ENCODE measurements around the gene TRABD2A. TPM values are rescaled to one million over a fixed set of nuclear protein-coding genes. Genes with fewer than 3 reads are reported as not detected.
A peak's percentile ranks its signal among the peaks of the same experiment; 100 is the strongest.

The TRABD2A gene
- total RNA-seq, 1 experiment from 2014 or later, result 4.6 TPM

DNA sequence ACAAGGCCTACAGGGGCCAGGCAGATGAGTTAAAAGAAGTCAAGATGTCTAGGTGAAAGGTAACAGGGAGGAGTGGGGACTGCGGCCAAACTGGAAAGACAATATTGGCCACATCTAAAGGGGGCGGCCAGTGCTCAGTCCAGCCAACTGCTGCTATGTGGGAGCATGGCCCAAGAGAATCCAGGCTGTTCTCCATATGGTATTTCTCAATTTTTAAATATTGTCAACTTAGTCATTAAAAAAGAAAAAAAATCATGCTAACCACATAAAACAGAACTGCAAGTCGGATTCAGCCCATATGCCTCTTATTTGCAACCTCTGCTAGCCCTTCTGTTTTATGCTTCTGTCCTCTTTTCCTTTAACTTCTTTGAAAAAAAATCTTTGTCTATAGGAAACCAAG lies 14.8 kb downstream of the TRABD2A start:
- ChIA-PET RAD21 (ENCODE audit: low non-redundant PET in 1 of 2, low total read pairs in 2 of 2, uncharacterized antibody in 2 of 2, unreplicated experiment in 2 of 2) (no interaction called here), POLR2A (no interaction called here), CTCF (interaction anchor here (1.5 kb wide), 1 partner anchor 60 kb away, joined by 4 read pairs; no protein-coding TSS in a partner anchor)
- no peaks in the 10 kb centered on the region for H3K79me2 ChIP-seq (ENCODE audit: insufficient read depth, low read length)
- no peak for TF ChIP-seq TCF7L2 (IDR thresholded peaks at IDR 0.05; ENCODE audit: borderline replicate concordance, extremely low read depth, insufficient read depth, insufficient read length)
- TF ChIP-seq, protein P1, sequence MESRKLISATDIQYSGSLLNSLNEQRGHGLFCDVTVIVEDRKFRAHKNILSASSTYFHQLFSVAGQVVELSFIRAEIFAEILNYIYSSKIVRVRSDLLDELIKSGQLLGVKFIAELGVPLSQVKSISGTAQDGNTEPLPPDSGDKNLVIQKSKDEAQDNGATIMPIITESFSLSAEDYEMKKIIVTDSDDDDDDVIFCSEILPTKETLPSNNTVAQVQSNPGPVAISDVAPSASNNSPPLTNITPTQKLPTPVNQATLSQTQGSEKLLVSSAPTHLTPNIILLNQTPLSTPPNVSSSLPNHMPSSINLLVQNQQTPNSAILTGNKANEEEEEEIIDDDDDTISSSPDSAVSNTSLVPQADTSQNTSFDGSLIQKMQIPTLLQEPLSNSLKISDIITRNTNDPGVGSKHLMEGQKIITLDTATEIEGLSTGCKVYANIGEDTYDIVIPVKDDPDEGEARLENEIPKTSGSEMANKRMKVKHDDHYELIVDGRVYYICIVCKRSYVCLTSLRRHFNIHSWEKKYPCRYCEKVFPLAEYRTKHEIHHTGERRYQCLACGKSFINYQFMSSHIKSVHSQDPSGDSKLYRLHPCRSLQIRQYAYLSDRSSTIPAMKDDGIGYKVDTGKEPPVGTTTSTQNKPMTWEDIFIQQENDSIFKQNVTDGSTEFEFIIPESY (IDR thresholded peaks at IDR 0.05; ENCODE audit: extremely low read depth, insufficient replicate concordance, low read length), result no peak
- TF ChIP-seq CEBPB (IDR thresholded peaks at IDR 0.05; ENCODE audit: low read depth), result no peak
- TF ChIP-seq POLR2A (IDR thresholded peaks at IDR 0.05; ENCODE audit: borderline replicate concordance, extremely low read depth, insufficient read depth, insufficient read length), result no peak
- TF ChIP-seq YY1 (IDR thresholded peaks at IDR 0.05; ENCODE audit: extremely low read depth, insufficient replicate concordance, low read depth, low read length), result no peak
- no peaks in the 10 kb centered on the region for H3K27me3 ChIP-seq (ENCODE audit: insufficient read depth, low read length)
- no peaks in the 10 kb centered on the region for H3K4me1 ChIP-seq (ENCODE audit: control insufficient read depth in 1 of 2, insufficient read depth in 2 of 2, low read length in 2 of 2)
- H3K4me3 ChIP-seq (replicated peaks in 1 of 2; ENCODE audit: low read depth in 1 of 2, low read length in 2 of 2), result no peak overlapping the region
- no TSS peak for BruUV-seq (replicated peaks)
- H3K4me2 ChIP-seq (ENCODE audit: low read length), result no peak overlapping the region
- no peaks in the 10 kb centered on the region for H3K9me2 ChIP-seq (ENCODE audit: insufficient read depth)
- H2AFZ ChIP-seq (ENCODE audit: low read depth, low read length, poor library complexity, severe bottlenecking), result no peak overlapping the region
- H3K9ac ChIP-seq (ENCODE audit: low read length), result no peak overlapping the region
- DNase-seq (ENCODE audit: low read depth, low spot score) (no peak), ATAC-seq (no peak)
- H3K27ac ChIP-seq (ENCODE audit: low read depth, low read length), result no peak overlapping the region
- no peaks in the 10 kb centered on the region for H4K20me1 ChIP-seq (ENCODE audit: insufficient read depth)
- no peaks in the 10 kb centered on the region for H3K36me3 ChIP-seq (ENCODE audit: control insufficient read depth in 1 of 2, insufficient read depth in 2 of 2, low read length in 2 of 2)
- intact Hi-C loops (cut with micrococcal nuclease), result no loop called here
- no peaks in the 10 kb centered on the region for H3K9me3 ChIP-seq (ENCODE audit: control insufficient read depth in 1 of 2, insufficient read depth in 1 of 2, low read depth in 1 of 2, low read length in 2 of 2)

DNA sequence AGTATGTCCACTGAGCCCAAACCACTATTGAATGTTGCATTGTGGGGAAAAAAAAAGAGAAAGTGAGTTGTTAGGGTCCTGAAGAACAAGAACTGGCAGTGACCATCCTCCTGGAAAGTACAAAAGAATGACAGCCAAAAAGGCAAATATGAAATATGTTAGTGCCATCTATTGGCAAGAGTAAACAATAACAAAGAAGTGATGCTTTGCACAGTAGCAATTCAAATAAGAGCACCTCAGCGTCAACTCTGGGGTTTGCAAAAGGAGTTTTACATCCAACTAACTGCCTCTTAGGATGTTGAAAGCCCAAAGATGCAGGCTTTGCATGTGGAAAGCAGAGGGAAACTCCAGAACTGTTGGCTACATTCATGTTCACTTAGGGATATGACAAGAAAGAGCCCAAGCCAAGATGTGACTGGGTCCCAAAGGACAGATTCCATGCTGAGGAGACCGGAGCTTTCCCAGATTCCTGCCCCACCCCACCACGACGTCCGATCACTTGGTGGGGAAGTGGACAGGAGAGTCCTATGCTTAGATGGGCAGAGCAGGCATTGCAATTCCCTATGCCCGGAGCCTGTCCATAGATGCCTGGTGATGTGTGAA lies 15.6 kb downstream of the TRABD2A start:
- DNase-seq (ENCODE audit: low read depth, low spot score), result no peak
- H3K36me3 ChIP-seq (ENCODE audit: control insufficient read depth in 1 of 2, insufficient read depth in 2 of 2, low read length in 2 of 2), result no peaks in the 10 kb centered on the region
- no peak overlapping the region for H2AFZ ChIP-seq (ENCODE audit: low read depth, low read length, poor library complexity, severe bottlenecking)
- no peak overlapping the region for H3K27ac ChIP-seq (ENCODE audit: low read depth, low read length)
- no TSS peak for BruUV-seq (replicated peaks)
- ChIA-PET CTCF (interaction anchor here (1.5 kb wide), 1 partner anchor 60 kb away, joined by 4 read pairs; no protein-coding TSS in a partner anchor), RAD21 (ENCODE audit: low non-redundant PET in 1 of 2, low total read pairs in 2 of 2, uncharacterized antibody in 2 of 2, unreplicated experiment in 2 of 2) (no interaction called here), POLR2A (no interaction called here)
- intact Hi-C loops (cut with micrococcal nuclease), result loop anchor here (1.0 kb wide), 1 partner anchor 370 kb away; no protein-coding TSS in a partner anchor
- no peaks in the 10 kb centered on the region for H3K27me3 ChIP-seq (ENCODE audit: insufficient read depth, low read length)
- H3K4me1 ChIP-seq (ENCODE audit: control insufficient read depth in 1 of 2, insufficient read depth in 2 of 2, low read length in 2 of 2), result no peaks in the 10 kb centered on the region
- H3K4me2 ChIP-seq (ENCODE audit: low read length), result no peak overlapping the region
- no peaks in the 10 kb centered on the region for H3K9me2 ChIP-seq (ENCODE audit: insufficient read depth)
- peak; percentile 75 for ATAC-seq
- TF ChIP-seq, protein P2, sequence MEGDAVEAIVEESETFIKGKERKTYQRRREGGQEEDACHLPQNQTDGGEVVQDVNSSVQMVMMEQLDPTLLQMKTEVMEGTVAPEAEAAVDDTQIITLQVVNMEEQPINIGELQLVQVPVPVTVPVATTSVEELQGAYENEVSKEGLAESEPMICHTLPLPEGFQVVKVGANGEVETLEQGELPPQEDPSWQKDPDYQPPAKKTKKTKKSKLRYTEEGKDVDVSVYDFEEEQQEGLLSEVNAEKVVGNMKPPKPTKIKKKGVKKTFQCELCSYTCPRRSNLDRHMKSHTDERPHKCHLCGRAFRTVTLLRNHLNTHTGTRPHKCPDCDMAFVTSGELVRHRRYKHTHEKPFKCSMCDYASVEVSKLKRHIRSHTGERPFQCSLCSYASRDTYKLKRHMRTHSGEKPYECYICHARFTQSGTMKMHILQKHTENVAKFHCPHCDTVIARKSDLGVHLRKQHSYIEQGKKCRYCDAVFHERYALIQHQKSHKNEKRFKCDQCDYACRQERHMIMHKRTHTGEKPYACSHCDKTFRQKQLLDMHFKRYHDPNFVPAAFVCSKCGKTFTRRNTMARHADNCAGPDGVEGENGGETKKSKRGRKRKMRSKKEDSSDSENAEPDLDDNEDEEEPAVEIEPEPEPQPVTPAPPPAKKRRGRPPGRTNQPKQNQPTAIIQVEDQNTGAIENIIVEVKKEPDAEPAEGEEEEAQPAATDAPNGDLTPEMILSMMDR (IDR thresholded peaks at IDR 0.05 in 2 of 3, conservative IDR thresholded peaks at IDR 0.05 in 1 of 3; ENCODE audit: borderline replicate concordance in 1 of 3, insufficient read depth in 1 of 3, low read depth in 2 of 3, low read length in 2 of 3), result peak; percentile 30 to 57 (median 54); a peak in 4 of 6 replicates
- TF ChIP-seq RAD21 (IDR thresholded peaks at IDR 0.05; ENCODE audit: low read depth), result peak; percentile 77
- no peak for TF ChIP-seq POLR2A (IDR thresholded peaks at IDR 0.05; ENCODE audit: borderline replicate concordance, extremely low read depth, insufficient read depth, insufficient read length)
- no peak overlapping the region for H3K9ac ChIP-seq (ENCODE audit: low read length)
- no peaks in the 10 kb centered on the region for H4K20me1 ChIP-seq (ENCODE audit: insufficient read depth)
- H3K4me3 ChIP-seq (replicated peaks in 1 of 2; ENCODE audit: low read depth in 1 of 2, low read length in 2 of 2), result no peak overlapping the region
- H3K79me2 ChIP-seq (ENCODE audit: insufficient read depth, low read length), result no peaks in the 10 kb centered on the region
- H3K9me3 ChIP-seq (ENCODE audit: control insufficient read depth in 1 of 2, insufficient read depth in 1 of 2, low read depth in 1 of 2, low read length in 2 of 2), result no peaks in the 10 kb centered on the region
